Heart left ventricle (tissue), 16 donors: Measurements from ENCODE around the gene CMTM3. TPM values are rescaled to one million over a fixed set of nuclear protein-coding genes. Genes with fewer than 3 reads are reported as not detected.

Experiments used
- ATAC-seq, 4 donors: fragments of 200-7000 bp; cut with Tn5 transposase; one replicate each; pipeline ENCODE4 v1.9.1; 2020 to 2022; ENCODE audit warnings: moderate library complexity in 4 of 4, mild to moderate bottlenecking in 3 of 4, moderate number of reproducible peaks in 1 of 4
- DNase-seq, 5 donors: peaks; one replicate each; pipeline ENCODE4 v3.0.0-alpha.2; 2020
- H3K27ac ChIP-seq, 12 donors: fragments of 200-600 bp; sonication (generic) in 4 of 12; one replicate each; pipeline versions ENCODE4 v1.5.0 to v1.8.0; 2016 to 2022; ENCODE audit warnings: mild to moderate bottlenecking in 2 of 12
- H3K27me3 ChIP-seq, 9 donors: fragments of 200-600 bp; sonication (generic) in 2 of 9; one replicate each; pipeline versions ENCODE4 v1.5.1 to v1.8.0; 2016 to 2022; ENCODE audit warnings: mild to moderate bottlenecking in 3 of 9
- H3K36me3 ChIP-seq, 9 donors: fragments of 200-600 bp; sonication (generic) in 2 of 9; one replicate each; pipeline versions ENCODE4 v1.5.0 to v1.8.0; 2018 to 2022; ENCODE audit warnings: mild to moderate bottlenecking in 2 of 9
- H3K4me1 ChIP-seq, 12 donors: fragments of 200-600 bp; sonication (generic) in 4 of 12; one replicate each; pipeline versions ENCODE4 v1.5.0 to v1.8.0; 2016 to 2022; ENCODE audit warnings: mild to moderate bottlenecking in 3 of 12
- H3K4me3 ChIP-seq, 12 donors: fragments of 200-600 bp; sonication (generic) in 4 of 12; one replicate each; pipeline versions ENCODE4 v1.5.0 to v1.8.0; 2017 to 2022; ENCODE audit warnings: mild to moderate bottlenecking in 9 of 12, moderate library complexity in 4 of 12
- H3K9me3 ChIP-seq, 12 donors: fragments of 200-600 bp; sonication (generic) in 4 of 12; one replicate each; pipeline versions ENCODE4 v1.5.0 to v1.8.0; 2016 to 2022; ENCODE audit warnings: mild to moderate bottlenecking in 1 of 12
- POLR2A ChIP-seq, 2 donors: fragments of 450-650 bp; IDR thresholded peaks; one replicate each; pipeline ENCODE4 v1.6.1; 2017; ENCODE audit warnings: antibody characterized with exemption in 2 of 2, mild to moderate bottlenecking in 2 of 2, moderate library complexity in 2 of 2
- WGBS, 4 donors: extraction: QIAGEN DNeasy Blood & Tissue Kit in 2 of 4; methylation state at CpG; one replicate each; pipeline versions ENCODE4 v1.1.5 to v1.1.7; 2013 to 2018; 5-methylcytosine and 5-hydroxymethylcytosine counted together
- intact Hi-C, 10 donors: fragments of 100-400 bp; cut with DNase I; formaldehyde crosslinking; loops; one replicate each; pipeline versions ENCODE4 v1.11.1 to v1.14.2; 2022
- polyA plus RNA-seq, 2 donors: library from polyadenylated mRNA; stranded (reverse); fragments of 200-250 nt; gene quantifications; one replicate each; pipeline ENCODE4 v1.2.3, GENCODE V29; 2013
- total RNA-seq, 9 donors: library from RNA; depleted of rRNA in 2 of 9; stranded (reverse); fragments of >200 nt in 2 of 9; fragmentation: NEBNext Ultra II Directional in 3 of 9; extraction: Animal tissue kit (Norgen Biotek cat#: 25700) in 3 of 9; gene quantifications; one replicate each; pipeline versions ENCODE4 v1.1.0 to v1.2.4, GENCODE V29; 2016 to 2023
- TF ChIP-seq, protein P1 (sequence below), 12 donors: fragments of 200-600 bp; sonication (generic) in 4 of 12; IDR thresholded peaks; one replicate each; pipeline versions ENCODE4 v1.5.0 to v1.8.0; 2018 to 2022; ENCODE audit warnings: antibody characterized with exemption in 12 of 12, mild to moderate bottlenecking in 5 of 12
- donor health status: ischemic (EF 13 %, LVEDD 7.1; RV severe dilation, severe dysfunction).
- donor health status: healthy with polysubstance abuse.
- donor health status: DM: no; HTN: yes; CAD: no.
- donor health status: DM: no; HTN: no; CAD: no.
- donor health status: ischemic (EF 25% LVEDD 6.9; RV normal size, moderate dysfunction).
- donor health status: ischemic (EF 25% LVEDD 5.7; RV mildly dilated, moderate dysfunction).
- donor health status: healthy.
- donor health status: DM: yes; HTN: yes; CAD: no.
- donor health status: ischemic (EF 35%, LVEDD 5.7; RV mildly dilated, moderate dysfunction).
- donor health status: nonischemic (EF 11% LVEDD 7.7; RV severe dilation, severe dysfunction).
- donor health status: DM: yes; HTN: yes; CAD: no.
- donor health status: PGD.
- donor health status: ischemic (EF 29% LVEDD 5.4; RV normal size, mild dysfunction).
- donor health status: nonischemic (EF 23%, LVEDD 6.1; RV moderate dilation, normal function).

CMTM3 gene
- total and polyA plus RNA-seq, 11 donors = 5.8 to 30.9 (median 9.6) TPM

DNA sequence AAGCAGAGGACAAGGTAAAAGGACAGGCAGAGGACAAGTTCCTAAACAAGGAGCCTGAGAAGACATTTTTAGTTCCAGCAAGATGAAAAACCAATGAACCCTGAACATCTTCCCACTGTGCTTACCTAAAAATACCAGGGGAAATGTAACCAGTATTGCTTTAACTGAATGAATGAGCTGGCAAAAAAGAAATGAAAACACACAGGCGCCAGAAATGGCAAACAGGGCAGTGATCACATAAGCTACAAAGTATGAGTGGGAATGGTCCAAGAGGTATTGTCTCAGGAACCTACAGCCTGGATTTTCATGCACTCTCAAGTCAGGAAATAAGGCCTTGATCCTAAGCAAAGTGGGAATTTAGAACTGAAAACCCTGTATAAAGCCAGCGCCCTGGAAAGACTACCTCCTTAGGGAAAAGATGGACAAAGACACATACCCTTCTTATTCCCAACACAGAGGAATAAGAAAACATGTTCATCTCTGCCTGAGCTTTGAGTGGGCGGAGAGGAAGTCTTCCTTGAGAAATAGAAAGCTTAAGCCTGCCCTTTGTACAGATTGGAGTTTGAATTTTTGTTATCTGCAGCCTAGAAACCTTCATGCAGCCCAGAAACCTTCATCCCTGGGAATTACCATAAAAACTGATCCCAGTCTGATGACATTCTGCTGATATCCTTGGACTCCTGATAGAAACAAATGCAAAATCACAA is 23.1 kb upstream of the CMTM3 start:
- TF ChIP-seq, protein P1, sequence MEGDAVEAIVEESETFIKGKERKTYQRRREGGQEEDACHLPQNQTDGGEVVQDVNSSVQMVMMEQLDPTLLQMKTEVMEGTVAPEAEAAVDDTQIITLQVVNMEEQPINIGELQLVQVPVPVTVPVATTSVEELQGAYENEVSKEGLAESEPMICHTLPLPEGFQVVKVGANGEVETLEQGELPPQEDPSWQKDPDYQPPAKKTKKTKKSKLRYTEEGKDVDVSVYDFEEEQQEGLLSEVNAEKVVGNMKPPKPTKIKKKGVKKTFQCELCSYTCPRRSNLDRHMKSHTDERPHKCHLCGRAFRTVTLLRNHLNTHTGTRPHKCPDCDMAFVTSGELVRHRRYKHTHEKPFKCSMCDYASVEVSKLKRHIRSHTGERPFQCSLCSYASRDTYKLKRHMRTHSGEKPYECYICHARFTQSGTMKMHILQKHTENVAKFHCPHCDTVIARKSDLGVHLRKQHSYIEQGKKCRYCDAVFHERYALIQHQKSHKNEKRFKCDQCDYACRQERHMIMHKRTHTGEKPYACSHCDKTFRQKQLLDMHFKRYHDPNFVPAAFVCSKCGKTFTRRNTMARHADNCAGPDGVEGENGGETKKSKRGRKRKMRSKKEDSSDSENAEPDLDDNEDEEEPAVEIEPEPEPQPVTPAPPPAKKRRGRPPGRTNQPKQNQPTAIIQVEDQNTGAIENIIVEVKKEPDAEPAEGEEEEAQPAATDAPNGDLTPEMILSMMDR (IDR thresholded peaks at IDR 0.05) = no peak
- TF ChIP-seq POLR2A (IDR thresholded peaks at IDR 0.05) = no peak
- ATAC-seq (no peak), DNase-seq (no peak)
- H3K4me3 ChIP-seq = no peak overlapping the region
- H3K27me3 ChIP-seq = peaks cover 0 to 26% (median 12%) of the 10 kb centered on the region in 9 donors
- no peaks in the 10 kb centered on the region for H3K9me3 ChIP-seq
- H3K27ac ChIP-seq = peak overlapping the region in 2 of 12 donors; percentile 27 to 40
- intact Hi-C loops = no loop called here
- 47 to 81% (median 77%) methylated on average over 3 of the region's 3 CpGs for WGBS, 4 donors
- H3K36me3 ChIP-seq = no peaks in the 10 kb centered on the region
- peaks cover 0 to 46% (median 19%) of the 10 kb centered on the region in 12 donors for H3K4me1 ChIP-seq

DNA sequence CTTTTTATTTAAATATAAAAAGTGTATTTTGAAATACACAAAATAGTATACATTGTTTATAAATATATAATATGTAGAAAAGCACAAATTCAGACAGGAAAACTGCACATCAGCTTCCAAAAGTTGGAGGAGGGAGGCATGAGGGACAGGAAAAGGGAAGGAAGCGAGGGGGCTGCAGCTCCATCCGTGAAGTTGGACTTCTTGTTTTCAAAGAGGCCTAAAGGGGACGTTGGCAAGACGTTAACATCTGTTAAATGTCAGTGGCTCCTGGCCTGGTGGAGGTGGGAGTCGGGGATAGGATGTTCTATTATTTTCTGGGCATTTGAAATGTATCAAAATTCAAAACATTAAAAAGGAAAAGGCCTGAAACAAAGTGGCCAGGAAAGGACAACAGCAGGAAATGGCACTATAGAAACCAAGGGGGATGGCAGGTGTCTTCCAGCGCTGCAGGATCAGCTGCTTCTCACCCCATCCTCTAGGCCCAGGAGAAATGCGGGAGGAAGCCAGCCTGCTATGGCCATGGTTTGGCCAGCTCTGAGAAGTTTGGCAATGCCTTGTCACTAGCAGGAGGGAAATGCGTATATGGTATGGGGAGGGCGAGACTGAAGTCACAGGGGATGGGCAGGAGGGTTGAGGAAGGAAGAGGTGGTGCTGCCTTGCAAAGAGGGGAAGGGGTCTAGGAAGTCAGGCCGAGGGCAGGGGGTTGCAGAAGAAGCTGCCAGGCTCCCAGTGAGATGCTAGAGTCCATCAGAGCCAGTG is 18.8 kb upstream of the CMTM3 start:
- no peak for DNase-seq

DNA sequence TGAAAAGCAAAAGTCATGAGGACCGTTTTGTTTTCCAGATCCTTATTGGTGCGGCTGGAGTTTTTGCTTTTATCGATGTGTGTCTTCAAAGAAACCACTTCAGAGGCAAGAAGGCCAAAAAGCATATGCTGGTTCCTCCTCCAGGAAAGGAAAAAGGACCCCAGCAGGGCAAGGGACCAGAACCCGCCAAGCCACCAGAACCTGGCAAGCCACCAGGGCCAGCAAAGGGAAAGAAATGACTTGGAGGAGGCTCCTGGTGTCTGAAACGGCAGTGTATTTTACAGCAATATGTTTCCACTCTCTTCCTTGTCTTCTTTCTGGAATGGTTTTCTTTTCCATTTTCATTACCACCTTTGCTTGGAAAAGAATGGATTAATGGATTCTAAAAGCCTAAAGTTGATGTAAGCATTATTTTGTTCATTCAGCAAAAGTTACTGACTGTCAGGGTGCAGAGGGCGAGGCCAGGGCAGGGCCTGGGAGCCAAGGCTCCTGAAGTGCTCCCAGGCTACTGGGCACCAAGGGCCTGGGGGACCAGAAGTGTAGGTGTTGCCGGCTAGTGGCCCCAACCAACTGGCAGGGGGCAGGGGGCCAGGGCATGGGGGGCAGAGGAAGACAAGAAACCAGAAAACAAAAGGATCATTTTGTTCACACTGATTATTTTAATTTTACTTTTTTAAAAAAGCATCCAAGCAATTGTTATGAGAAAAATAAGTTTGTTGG is 16.5 kb upstream of the CMTM3 start:
- no peak for TF ChIP-seq POLR2A (IDR thresholded peaks at IDR 0.05)
- TF ChIP-seq, protein P1 (IDR thresholded peaks at IDR 0.05) = no peak
- no peaks in the 10 kb centered on the region for H3K36me3 ChIP-seq
- no peaks in the 10 kb centered on the region for H3K27me3 ChIP-seq
- DNase-seq (no peak), ATAC-seq (no peak)
- H3K9me3 ChIP-seq = no peaks in the 10 kb centered on the region
- peak overlapping the region in 4 of 12 donors; percentile 4 to 54 (median 19) for H3K27ac ChIP-seq
- H3K4me3 ChIP-seq = peak overlapping the region in 6 of 12 donors; percentile 3 to 40 (median 24)
- intact Hi-C loops = no loop called here
- 57 to 72% (median 68%) methylated on average over 7 of the region's 7 CpGs for whole genome bisulfite sequencing, 4 donors
- peaks cover 0 to 50% (median 6%) of the 10 kb centered on the region in 12 donors for H3K4me1 ChIP-seq

More for the DNA sequence above, 18.8 kb upstream of the CMTM3 start:
- H3K27ac ChIP-seq = peak overlapping the region in 4 of 12 donors; percentile 13 to 60 (median 34)
- TF ChIP-seq POLR2A (IDR thresholded peaks at IDR 0.05) = no peak
- TF ChIP-seq, protein P1 (IDR thresholded peaks at IDR 0.05) = no peak
- WGBS, 4 donors = 59 to 65% (median 61%) methylated on average over 10 of the region's 10 CpGs
- no peaks in the 10 kb centered on the region for H3K27me3 ChIP-seq
- no peaks in the 10 kb centered on the region for H3K36me3 ChIP-seq
- ATAC-seq = peak; percentile 28 to 75 (median 62)
- H3K9me3 ChIP-seq = no peaks in the 10 kb centered on the region
- intact Hi-C loops = no loop called here
- peaks cover 0 to 53% (median 8%) of the 10 kb centered on the region in 12 donors for H3K4me1 ChIP-seq
- no peak overlapping the region for H3K4me3 ChIP-seq
